B cell (primary cell): ENCODE results near the gene GLG1.

ENCODE experiments used
- CTCF ChIP-seq: fragments of 200-600 bp; IDR thresholded peaks from one replicate; pipeline ENCODE4 v1.8.0; 2022; ENCODE audit warnings: antibody characterized with exemption, mild to moderate bottlenecking
- EZH2 ChIP-seq: IDR thresholded peaks from 2 replicates; pipeline ENCODE4 v1.6.1; 2012; ENCODE audit warnings: borderline replicate concordance, low read depth, mild to moderate bottlenecking, moderate library complexity, low read length; ENCODE audit not compliant: insufficient read depth, poor library complexity, severe bottlenecking

- TF ChIP-seq CTCF (no peak), EZH2 (no peak)
Measured at GRCh38 chr16:74439685-74440084, 167.2 kb downstream of the GLG1 start.
